HG02981 (cell line): ENCODE data around the gene OR13C2.

ENCODE experiments used
- ATAC-seq: cut with Tn5 transposase; IDR thresholded peaks from one replicate; pipeline ENCODE4 v1.9.1; 2021; ENCODE audit warnings: mild to moderate bottlenecking, moderate library complexity; ENCODE audit not compliant: unreplicated experiment

The OR13C2 gene

DNA sequence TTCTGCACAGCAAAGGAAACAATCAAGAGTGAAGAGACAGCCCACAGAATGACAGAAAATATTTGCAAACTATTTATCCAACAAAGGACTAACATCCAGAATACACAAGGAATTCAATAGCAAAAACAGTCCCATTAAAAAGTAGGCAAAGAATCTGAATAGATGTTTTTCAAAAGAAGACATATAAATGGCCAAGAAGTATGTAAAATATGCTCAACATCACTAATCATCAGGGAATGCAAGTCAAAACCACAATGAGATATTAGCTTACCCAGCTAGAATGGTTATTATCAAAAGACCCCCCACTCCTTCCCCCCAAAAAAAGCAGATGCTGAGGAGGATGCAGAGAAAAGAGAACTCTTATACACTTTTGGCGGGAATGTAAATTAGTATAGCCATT, 49.9 kb downstream of the OR13C2 start:
- no peak for ATAC-seq
